BJ (cell line): ENCODE results near the gene FES. TPM values are rescaled to one million over a fixed set of nuclear protein-coding genes. Genes with fewer than 3 reads are reported as not detected.

ENCODE experiments used
- CTCF ChIA-PET: fragments of 350-600 bp; formaldehyde crosslinking; extraction: SDS; loops from one replicate; lab custom pipeline; 2021; ENCODE audit warnings: antibody characterized with exemption, inconsistent platforms; lab: Yijun Ruan, JAX
- POLR2A ChIA-PET: fragments of 300-600 bp; sonication (Branson Sonifier 250); formaldehyde crosslinking; extraction: SDS; loops from one replicate; lab custom pipeline; 2021; ENCODE audit warnings: antibody characterized with exemption; lab: Charles Lee
- DNase-seq: peaks from one replicate; pipeline ENCODE4 v3.0.0-alpha.2; 2011; ENCODE audit warnings: low read depth
- H3K27me3 ChIP-seq: 2 replicates; pipeline ENCODE4 v1.6.0; 2011; ENCODE audit warnings: low read length; ENCODE audit not compliant: control insufficient read depth, insufficient read depth
- H3K36me3 ChIP-seq: 2 replicates; pipeline ENCODE4 v1.5.1; 2011; ENCODE audit warnings: low read length; ENCODE audit not compliant: control insufficient read depth, insufficient read depth
- H3K4me3 ChIP-seq: 2 replicates; pipeline ENCODE4 v1.5.1; 2011; ENCODE audit warnings: low read depth, mild to moderate bottlenecking, control low read depth, low read length
- polyA plus RNA-seq: library from polyadenylated mRNA; depleted of rRNA; stranded (reverse); fragments of >200 nt; gene quantifications from 2 replicates; pipeline ENCODE4 v1.2.3, GENCODE V29; 2011
- TF ChIP-seq, protein P1 (sequence below): IDR thresholded peaks from 2 replicates; pipeline ENCODE4 v1.5.1; 2011; ENCODE audit warnings: low read depth, mild to moderate bottlenecking, control low read depth, inconsistent platforms, low read length, moderate library complexity; ENCODE audit not compliant: insufficient read depth

Gene FES
- polyA plus RNA-seq, 1 experiment = 11.1 TPM

- DNase-seq = no peak
- POLR2A ChIA-PET = no interaction called here
- CTCF ChIA-PET = interaction anchor here (1.5 to 2.0 kb wide), 3 partner anchors 10 to 21 kb away, joined by 3 to 5 read pairs (median 5); partner anchors contain the start of gene MAN2A2
- no peak overlapping the region for H3K4me3 ChIP-seq
- TF ChIP-seq, protein P1, sequence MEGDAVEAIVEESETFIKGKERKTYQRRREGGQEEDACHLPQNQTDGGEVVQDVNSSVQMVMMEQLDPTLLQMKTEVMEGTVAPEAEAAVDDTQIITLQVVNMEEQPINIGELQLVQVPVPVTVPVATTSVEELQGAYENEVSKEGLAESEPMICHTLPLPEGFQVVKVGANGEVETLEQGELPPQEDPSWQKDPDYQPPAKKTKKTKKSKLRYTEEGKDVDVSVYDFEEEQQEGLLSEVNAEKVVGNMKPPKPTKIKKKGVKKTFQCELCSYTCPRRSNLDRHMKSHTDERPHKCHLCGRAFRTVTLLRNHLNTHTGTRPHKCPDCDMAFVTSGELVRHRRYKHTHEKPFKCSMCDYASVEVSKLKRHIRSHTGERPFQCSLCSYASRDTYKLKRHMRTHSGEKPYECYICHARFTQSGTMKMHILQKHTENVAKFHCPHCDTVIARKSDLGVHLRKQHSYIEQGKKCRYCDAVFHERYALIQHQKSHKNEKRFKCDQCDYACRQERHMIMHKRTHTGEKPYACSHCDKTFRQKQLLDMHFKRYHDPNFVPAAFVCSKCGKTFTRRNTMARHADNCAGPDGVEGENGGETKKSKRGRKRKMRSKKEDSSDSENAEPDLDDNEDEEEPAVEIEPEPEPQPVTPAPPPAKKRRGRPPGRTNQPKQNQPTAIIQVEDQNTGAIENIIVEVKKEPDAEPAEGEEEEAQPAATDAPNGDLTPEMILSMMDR = no peak
- peaks cover 43% of the 10 kb centered on the region for H3K36me3 ChIP-seq
- no peaks in the 10 kb centered on the region for H3K27me3 ChIP-seq
Observed at GRCh38 chr15:90915216-90915807, 31.0 kb downstream of the FES start.

DNA sequence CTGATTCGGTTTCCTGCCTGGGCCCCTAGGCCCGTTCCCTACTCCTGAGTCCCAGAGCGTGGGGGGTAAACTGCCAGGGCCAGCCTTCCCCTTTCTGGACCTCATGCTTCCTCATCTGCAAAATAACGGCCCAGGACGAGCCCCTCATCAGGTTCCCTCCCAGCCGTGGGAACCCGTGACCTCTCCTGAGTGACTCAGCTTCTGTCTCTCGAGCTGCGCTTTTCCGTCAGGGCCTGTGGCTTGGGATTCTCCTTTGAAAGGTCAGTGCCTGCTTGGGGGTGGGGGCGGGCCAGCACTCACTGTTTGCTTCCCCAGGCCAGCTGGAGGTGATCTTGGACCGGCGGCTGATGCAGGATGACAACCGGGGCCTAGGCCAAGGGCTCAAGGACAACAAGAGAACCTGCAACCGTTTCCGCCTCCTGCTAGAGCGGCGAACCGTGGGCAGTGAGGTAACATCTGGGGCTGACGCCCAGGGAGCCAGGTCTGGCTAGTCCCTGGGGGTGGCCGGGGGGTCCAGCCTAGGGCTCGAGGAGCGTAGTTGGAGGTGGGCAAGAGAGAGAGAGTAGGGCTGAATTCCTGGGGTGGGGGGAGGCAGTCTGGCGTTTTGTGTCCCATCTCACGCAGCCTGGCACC, 31.6 kb downstream of the FES start:
- TF ChIP-seq, protein P1 = no peak
- Histone ChIP-seq H3K4me3 (no peak overlapping the region), H3K36me3 (peaks cover 38% of the 10 kb centered on the region), H3K27me3 (no peaks in the 10 kb centered on the region)
- ChIA-PET POLR2A (no interaction called here), CTCF (interaction anchor here (1.3 to 1.5 kb wide), 2 partner anchors 15 to 21 kb away, joined by 3 read pairs; no protein-coding TSS in a partner anchor)
- no peak for DNase-seq

GRCh38 chr15:90916461-90916860, 32.2 kb downstream of the FES start:
- ChIA-PET CTCF (interaction anchor here (1.3 kb wide), 1 partner anchor 15 kb away, joined by 3 read pairs; no protein-coding TSS in a partner anchor), POLR2A (no interaction called here)
- TF ChIP-seq, protein P1 = no peak
- peaks cover 35% of the 10 kb centered on the region for H3K36me3 ChIP-seq
- H3K27me3 ChIP-seq = no peaks in the 10 kb centered on the region
- DNase-seq = no peak
- no peak overlapping the region for H3K4me3 ChIP-seq

GRCh38 chr15:90917569-90917968, 33.3 kb downstream of the FES start:
- H3K27me3 ChIP-seq = no peaks in the 10 kb centered on the region
- no peak overlapping the region for H3K4me3 ChIP-seq
- peaks cover 34% of the 10 kb centered on the region for H3K36me3 ChIP-seq
- no peak for DNase-seq
- POLR2A ChIA-PET = no interaction called here
- TF ChIP-seq, protein P1 = no peak
- CTCF ChIA-PET = interaction anchor here (0.7 to 2.2 kb wide), 4 partner anchors 15 to 116 kb away, joined by 3 to 9 read pairs (median 4); partner anchors contain the start of gene HDDC3

GRCh38 chr15:90918034-90918788, 33.9 kb downstream of the FES start:
- ChIA-PET CTCF (interaction anchor here (0.7 to 2.2 kb wide), 4 partner anchors 14 to 115 kb away, joined by 3 to 9 read pairs (median 4); partner anchors contain the start of gene HDDC3), POLR2A (no interaction called here)

More at GRCh38 chr15:90918034-90918788, 33.9 kb downstream of the FES start:
- H3K36me3 ChIP-seq = peaks cover 32% of the 10 kb centered on the region
- no peaks in the 10 kb centered on the region for H3K27me3 ChIP-seq
- H3K4me3 ChIP-seq = no peak overlapping the region
- TF ChIP-seq, protein P1 = no peak
- DNase-seq = no peak
